CD4-positive, alpha-beta T cell treated with Interleukin-1 beta for 1 hour (primary cell): Measurements from ENCODE around the gene CALML3.

ENCODE experiments used
- DNase-seq, 2 donors: peaks; one replicate each; pipeline ENCODE4 v3.0.0-alpha.2; 2020 to 2022

The CALML3 gene

DNA sequence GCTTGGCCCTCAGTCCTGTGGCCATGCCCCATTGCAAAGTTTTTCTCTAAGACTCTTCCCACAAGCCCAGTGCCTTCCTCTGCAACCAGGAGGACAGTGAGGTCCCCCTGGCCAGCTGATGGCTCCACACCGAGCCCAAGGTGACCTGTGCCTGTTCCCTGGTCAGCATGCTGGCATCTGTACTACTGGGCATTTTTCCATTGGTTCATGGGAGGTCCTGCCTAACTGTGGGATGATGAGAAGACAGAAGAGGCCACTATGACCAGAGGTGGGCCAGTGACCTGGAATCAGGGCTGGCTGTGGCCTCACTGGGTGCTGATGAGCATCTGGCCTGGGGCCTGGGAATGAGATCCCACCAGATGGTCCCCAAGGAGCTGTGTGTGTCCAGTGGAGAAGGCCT, 20.2 kb downstream of the CALML3 start:
- no peak for DNase-seq

DNA sequence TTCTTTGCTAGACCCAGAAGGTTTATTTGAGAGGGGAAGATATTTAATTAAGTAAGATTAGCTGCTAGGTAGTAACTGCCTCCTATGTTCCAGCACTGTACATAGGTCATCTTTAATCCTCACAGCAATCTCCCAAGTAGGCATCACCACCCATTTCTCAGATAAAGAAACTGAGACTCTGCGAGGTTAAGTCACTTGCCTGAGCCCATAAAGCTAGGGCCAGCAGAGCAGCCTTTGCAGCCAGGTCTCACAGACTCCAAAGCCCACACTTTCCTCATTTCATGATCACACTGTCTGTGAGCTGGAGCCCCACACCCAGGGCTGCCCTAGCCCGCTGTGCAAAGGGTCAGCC, 20.6 kb downstream of the CALML3 start:
- no peak for DNase-seq

- DNase-seq, result no peak
Measured at GRCh38 chr10:5545778-5546710, 21.3 kb downstream of the CALML3 start.

DNA sequence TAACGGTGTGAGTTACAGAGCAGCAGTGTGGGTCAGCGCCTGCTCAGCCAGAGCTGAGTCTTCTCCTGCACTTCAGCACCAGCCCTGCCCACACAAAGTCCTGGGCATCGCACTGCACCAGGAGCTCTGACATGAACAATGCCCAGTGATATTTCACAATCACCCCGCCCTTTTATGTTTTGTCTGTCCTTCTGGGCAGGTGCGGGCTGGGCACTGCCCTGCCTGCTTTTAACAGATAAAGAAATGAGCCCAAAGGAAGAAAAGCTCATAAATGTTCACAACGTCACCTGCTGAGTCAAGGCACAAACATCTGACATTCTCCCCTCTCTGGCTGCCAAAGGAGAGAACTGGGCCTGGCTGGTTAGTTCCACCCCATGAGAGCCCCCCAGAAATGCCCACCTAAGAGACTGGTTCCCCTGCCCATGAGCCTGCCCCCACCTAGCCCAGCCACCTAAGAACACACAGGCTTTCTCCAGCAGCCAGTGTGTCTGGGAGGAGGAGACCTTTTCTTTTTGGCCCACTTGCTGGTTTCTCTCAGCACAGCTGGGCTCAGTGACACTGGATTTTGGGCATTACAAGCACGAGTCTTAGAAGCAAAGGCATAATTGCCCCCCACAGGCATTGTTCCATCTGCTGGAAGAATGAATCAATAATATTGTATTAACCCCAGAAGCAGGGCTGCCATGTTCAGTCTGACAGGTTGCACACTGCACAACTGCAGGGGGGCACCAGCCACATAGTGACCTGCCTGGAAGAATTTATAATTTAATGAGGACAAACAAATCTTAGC, 22.3 kb downstream of the CALML3 start:
- DNase-seq, result no peak

GRCh38 chr10:5547681-5547930, 22.8 kb downstream of the CALML3 start:
- DNase-seq, result no peak

DNA sequence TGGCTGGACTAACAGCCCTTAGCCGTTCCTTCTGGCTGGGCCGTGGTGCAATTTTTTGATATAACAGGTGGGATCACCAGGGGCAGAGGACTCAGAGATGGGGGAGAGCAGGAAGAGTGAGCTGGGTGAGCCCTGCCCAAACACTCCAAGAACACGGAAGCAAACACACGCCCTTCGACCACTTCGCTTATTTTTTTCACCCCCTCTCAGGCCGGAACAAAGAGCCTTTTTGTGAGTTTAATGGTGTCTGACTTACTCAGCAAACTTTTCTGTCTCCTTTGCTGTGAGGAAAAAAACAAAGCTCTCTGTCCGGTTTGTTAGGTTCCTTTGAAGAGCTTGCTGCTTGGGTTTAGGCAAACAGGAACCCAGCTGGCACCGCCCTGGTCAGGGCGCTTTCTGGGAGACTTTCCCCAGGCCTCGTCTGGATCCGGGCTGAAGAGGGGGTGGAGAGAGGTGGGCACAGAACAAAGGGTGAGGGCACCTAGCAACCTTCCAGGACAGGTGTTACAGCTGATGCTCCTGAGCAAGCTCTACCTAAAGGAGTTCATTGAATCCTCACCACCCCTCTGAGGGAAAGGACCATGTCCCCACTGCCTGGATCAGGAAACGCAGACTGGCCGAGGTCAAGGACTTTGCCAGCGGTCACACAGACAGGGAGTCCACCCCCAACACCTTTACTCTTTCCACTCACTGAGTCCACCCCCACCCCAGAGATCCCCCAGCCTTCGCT, 23.3 kb downstream of the CALML3 start:
- DNase-seq, result no peak

GRCh38 chr10:5549462-5550249, 24.9 kb downstream of the CALML3 start:
- DNase-seq, result no peak

GRCh38 chr10:5550250-5550545, 25.4 kb downstream of the CALML3 start:
- no peak for DNase-seq

GRCh38 chr10:5550621-5551530, 26.1 kb downstream of the CALML3 start:
- no peak for DNase-seq

- DNase-seq, result no peak
Measured at GRCh38 chr10:5551531-5552375, 27.0 kb downstream of the CALML3 start.

GRCh38 chr10:5552376-5553321, 27.9 kb downstream of the CALML3 start:
- no peak for DNase-seq

GRCh38 chr10:5553400-5554170, 28.8 kb downstream of the CALML3 start:
- DNase-seq, result no peak

GRCh38 chr10:5555021-5555510, 30.3 kb downstream of the CALML3 start:
- DNase-seq, result no peak

- no peak for DNase-seq
Measured at GRCh38 chr10:5555881-5556280, 31.1 kb downstream of the CALML3 start.

DNA sequence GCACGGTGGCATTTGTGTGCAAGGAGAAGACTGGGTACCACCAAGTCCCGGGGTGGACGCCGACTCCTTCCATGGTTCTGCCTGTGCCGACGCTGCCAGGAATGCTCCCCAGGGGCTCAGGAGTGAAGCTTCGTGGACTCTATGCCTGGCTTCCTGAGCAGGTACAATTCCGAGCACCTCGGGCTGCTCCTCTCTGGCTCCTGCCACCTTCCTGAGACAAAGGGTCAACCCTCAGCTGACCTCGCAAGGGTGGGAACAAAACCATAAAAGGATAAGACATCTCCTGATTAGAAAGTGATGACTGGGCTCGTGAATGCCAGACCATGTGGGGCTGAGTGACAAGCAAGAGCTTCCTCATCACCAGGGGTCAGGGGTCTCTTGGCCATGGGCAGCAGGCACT, 31.8 kb downstream of the CALML3 start:
- no peak for DNase-seq

DNA sequence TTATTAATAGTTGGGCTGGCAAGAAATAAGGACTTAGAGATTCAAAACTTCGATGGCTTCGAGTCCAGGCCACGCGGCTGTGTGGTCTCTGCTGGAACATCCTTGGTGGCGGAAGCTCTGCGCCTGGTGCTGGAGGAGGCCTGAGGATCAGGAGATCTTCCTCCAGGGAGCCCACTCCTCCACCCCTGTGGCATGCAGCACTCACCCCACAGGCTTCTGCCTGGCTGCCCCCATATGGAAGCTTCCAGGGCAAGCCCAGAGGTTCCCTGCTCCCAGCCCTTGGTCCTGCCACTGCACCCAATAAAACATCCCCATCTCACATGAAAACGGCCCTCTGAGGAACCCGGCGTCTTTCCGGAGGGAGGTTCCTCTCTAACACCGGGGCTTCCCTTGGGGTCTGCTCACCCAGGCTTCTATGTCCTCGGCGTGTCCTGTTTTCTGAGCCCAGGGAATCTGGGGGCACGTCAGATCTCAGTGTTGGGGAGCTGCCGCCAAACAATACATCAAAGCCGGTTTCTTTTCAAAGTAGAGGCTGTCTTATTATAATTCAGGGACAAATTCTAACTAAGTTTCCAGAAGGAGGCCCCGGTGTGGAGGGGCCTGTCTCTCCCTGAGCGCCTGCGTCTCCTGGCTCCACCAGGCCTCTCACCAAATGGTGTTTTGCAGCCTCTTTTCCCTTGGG, 32.4 kb downstream of the CALML3 start:
- DNase-seq, result no peak

GRCh38 chr10:5557799-5558771, 33.3 kb downstream of the CALML3 start:
- no peak for DNase-seq
